Esophagus muscularis mucosa (tissue), 4 donors: Measurements from ENCODE around the gene EP400. TPM values are rescaled to one million over a fixed set of nuclear protein-coding genes. Genes with fewer than 3 reads are reported as not detected.

Source experiments
- DNase-seq: peaks from one replicate; pipeline ENCODE4 v3.0.0-alpha.2; 2017; ENCODE audit errors: extremely low spot score
- H3K27ac ChIP-seq, 4 donors: fragments of 200-600 bp; sonication (generic); replicated peaks in 1 of 4; 1 replicate in 3 of 4; 2 replicates in 1 of 4; pipeline ENCODE4 v1.5.1; 2016 to 2019; ENCODE audit warnings: mild to moderate bottlenecking in 1 of 4
- H3K27me3 ChIP-seq, 4 donors: fragments of 200-600 bp; sonication (generic); one replicate each; pipeline versions ENCODE4 v1.5.1 to v1.6.0; 2016 to 2019
- H3K36me3 ChIP-seq, 4 donors: fragments of 200-600 bp; sonication (generic); one replicate each; pipeline ENCODE4 v1.5.1; 2016 to 2019
- H3K4me1 ChIP-seq, 4 donors: fragments of 200-600 bp; sonication (generic); one replicate each; pipeline ENCODE4 v1.5.1; 2016 to 2019
- H3K4me3 ChIP-seq, 4 donors: fragments of 200-600 bp; sonication (generic); 1 replicate in 2 of 4; 2 replicates in 2 of 4; pipeline ENCODE4 v1.5.1; 2016 to 2019; ENCODE audit warnings: mild to moderate bottlenecking in 4 of 4, moderate library complexity in 1 of 4
- H3K9me3 ChIP-seq, 4 donors: fragments of 200-600 bp; sonication (generic); 1 replicate in 3 of 4; 2 replicates in 1 of 4; pipeline ENCODE4 v1.5.1; 2016 to 2019
- EP300 ChIP-seq: sonication (generic); formaldehyde crosslinking; IDR thresholded peaks from one replicate; pipeline ENCODE4 v1.6.1; 2017; ENCODE audit warnings: antibody characterized with exemption
- POLR2A ChIP-seq: fragments of 450-650 bp; IDR thresholded peaks from one replicate; pipeline ENCODE4 v1.6.1; 2017; ENCODE audit warnings: antibody characterized with exemption, moderate library complexity, mild to moderate bottlenecking, low read depth
- POLR2AphosphoS5 ChIP-seq, 2 donors: sonication (generic); formaldehyde crosslinking; IDR thresholded peaks; one replicate each; pipeline ENCODE4 v1.6.1; 2017; ENCODE audit warnings: antibody characterized with exemption in 2 of 2
- WGBS: methylation state at CpG from one replicate; pipeline ENCODE4 v1.1.5; 2018; 5-methylcytosine and 5-hydroxymethylcytosine counted together
- intact Hi-C: fragments of 100-400 bp; cut with DNase I; formaldehyde crosslinking; loops from one replicate; pipeline ENCODE4 v1.15.1; 2023
- total RNA-seq, 4 donors: library from RNA; depleted of rRNA; stranded (reverse); fragments of >200 nt; gene quantifications; one replicate each; pipeline versions ENCODE4 v1.1.0 to v1.2.1, GENCODE V29; 2016
- TF ChIP-seq, protein P1 (sequence below), 3 experiments: fragments of 200-600 bp in 2 of 3; fragments of 450-650 bp in 1 of 3; sonication (generic) in 2 of 3; IDR thresholded peaks; one replicate each; pipeline ENCODE4 v1.5.1; 2017 to 2019; ENCODE audit warnings: antibody characterized with exemption in 3 of 3, mild to moderate bottlenecking in 2 of 3, moderate library complexity in 1 of 3

EP400 gene
- total RNA-seq, 4 donors from 2014 or later = 16.9 to 31.1 (median 22.4) TPM

GRCh38 chr12:132083941-132084620 is 134.3 kb downstream of the EP400 start:
- 1% methylated on average over 21 of the region's 84 CpGs for WGBS
- DNase-seq = peak; percentile 97

DNA sequence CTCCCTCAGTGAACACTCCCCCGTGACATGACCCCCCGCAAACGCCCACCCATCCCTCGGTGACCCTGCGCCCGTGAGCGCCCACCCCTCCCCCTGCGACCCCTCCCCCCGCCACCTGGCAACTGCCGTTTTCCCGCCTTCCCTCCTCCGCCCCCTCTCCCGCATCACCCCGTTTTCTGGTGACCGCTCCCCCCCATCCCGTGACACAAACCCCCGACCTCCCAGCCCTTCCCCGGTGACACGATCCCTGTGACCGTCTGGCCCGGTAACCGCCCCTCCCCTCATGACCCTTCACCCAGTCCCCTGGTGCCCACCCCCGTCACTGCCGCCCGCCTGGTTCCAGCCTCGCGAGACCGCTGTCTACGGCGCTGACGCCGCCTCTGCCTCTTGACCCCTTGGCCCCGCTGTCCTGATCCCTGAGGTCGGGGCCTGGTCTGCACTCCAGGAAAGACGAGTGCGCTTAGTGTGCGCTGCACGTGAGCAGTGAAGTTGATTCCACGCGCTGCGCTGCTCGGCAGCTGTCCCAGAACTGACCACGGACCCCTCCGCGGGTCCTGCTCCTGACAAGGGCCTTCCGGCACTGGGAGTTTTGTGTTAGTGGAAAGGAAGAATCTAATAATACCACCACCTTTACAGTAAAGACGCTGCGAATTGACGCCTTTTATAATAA is 135.0 kb downstream of the EP400 start:
- TF ChIP-seq POLR2A (no peak), EP300 (no peak), POLR2AphosphoS5 (IDR thresholded peaks at IDR 0.05) (peak; percentile 29 to 63)
- TF ChIP-seq, protein P1, sequence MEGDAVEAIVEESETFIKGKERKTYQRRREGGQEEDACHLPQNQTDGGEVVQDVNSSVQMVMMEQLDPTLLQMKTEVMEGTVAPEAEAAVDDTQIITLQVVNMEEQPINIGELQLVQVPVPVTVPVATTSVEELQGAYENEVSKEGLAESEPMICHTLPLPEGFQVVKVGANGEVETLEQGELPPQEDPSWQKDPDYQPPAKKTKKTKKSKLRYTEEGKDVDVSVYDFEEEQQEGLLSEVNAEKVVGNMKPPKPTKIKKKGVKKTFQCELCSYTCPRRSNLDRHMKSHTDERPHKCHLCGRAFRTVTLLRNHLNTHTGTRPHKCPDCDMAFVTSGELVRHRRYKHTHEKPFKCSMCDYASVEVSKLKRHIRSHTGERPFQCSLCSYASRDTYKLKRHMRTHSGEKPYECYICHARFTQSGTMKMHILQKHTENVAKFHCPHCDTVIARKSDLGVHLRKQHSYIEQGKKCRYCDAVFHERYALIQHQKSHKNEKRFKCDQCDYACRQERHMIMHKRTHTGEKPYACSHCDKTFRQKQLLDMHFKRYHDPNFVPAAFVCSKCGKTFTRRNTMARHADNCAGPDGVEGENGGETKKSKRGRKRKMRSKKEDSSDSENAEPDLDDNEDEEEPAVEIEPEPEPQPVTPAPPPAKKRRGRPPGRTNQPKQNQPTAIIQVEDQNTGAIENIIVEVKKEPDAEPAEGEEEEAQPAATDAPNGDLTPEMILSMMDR (IDR thresholded peaks at IDR 0.05) = no peak
- Histone ChIP-seq H3K27me3 (no peaks in the 10 kb centered on the region), H3K9me3 (no peaks in the 10 kb centered on the region), H3K4me1 (peaks cover 13 to 23% (median 22%) of the 10 kb centered on the region in 4 donors), H3K4me3 (peak overlapping the region; percentile 95 to 99 (median 98)), H3K36me3 (peaks cover 0 to 10% (median 2%) of the 10 kb centered on the region in 4 donors), H3K27ac (peak overlapping the region; percentile 88 to 95 (median 93))
- WGBS = 1% methylated on average over 20 of the region's 49 CpGs
- intact Hi-C loops = loop anchor here (5.0 to 10.0 kb wide), 2 partner anchors 58 to 410 kb away; partner anchors contain the start of genes DDX51, FBRSL1 and NOC4L
- DNase-seq = no peak

More at GRCh38 chr12:132083941-132084620, 134.3 kb downstream of the EP400 start:
- H3K36me3 ChIP-seq = peaks cover 0 to 10% (median 4%) of the 10 kb centered on the region in 4 donors
- peak overlapping the region; percentile 95 to 99 (median 98) for H3K4me3 ChIP-seq
- peaks cover 13 to 23% (median 22%) of the 10 kb centered on the region in 4 donors for H3K4me1 ChIP-seq
- TF ChIP-seq, protein P1 (IDR thresholded peaks at IDR 0.05) = no peak
- peak; percentile 81 for TF ChIP-seq POLR2A
- TF ChIP-seq EP300 = no peak
- TF ChIP-seq POLR2AphosphoS5 (IDR thresholded peaks at IDR 0.05) = peak; percentile 93 to 96
- intact Hi-C loops = loop anchor here (5.0 to 10.0 kb wide), 2 partner anchors 58 to 411 kb away; partner anchors contain the start of genes DDX51, FBRSL1 and NOC4L
- no peaks in the 10 kb centered on the region for H3K27me3 ChIP-seq
- peak overlapping the region; percentile 88 to 95 (median 93) for H3K27ac ChIP-seq
- H3K9me3 ChIP-seq = no peaks in the 10 kb centered on the region

- Histone ChIP-seq H3K9me3 (no peaks in the 10 kb centered on the region), H3K27me3 (no peaks in the 10 kb centered on the region), H3K27ac (peak overlapping the region; percentile 88 to 95 (median 93)), H3K36me3 (peaks cover 0 to 10% (median 2%) of the 10 kb centered on the region in 4 donors), H3K4me3 (peak overlapping the region; percentile 95 to 99 (median 98)), H3K4me1 (peaks cover 13 to 23% (median 22%) of the 10 kb centered on the region in 4 donors)
- no peak for DNase-seq
- TF ChIP-seq POLR2A (no peak), EP300 (no peak), POLR2AphosphoS5 (IDR thresholded peaks at IDR 0.05) (no peak)
- TF ChIP-seq, protein P1 (IDR thresholded peaks at IDR 0.05) = no peak
- intact Hi-C loops = loop anchor here (10.0 kb wide), 1 partner anchor 410 kb away; the partner anchor contains the start of gene FBRSL1
- WGBS = 40% methylated on average over 6 of the region's 6 CpGs
Measured at GRCh38 chr12:132085291-132085635, 135.5 kb downstream of the EP400 start.

GRCh38 chr12:132089407-132089910 is 139.7 kb downstream of the EP400 start:
- H3K27ac ChIP-seq = no peak overlapping the region
- peaks cover 0 to 16% (median 11%) of the 10 kb centered on the region in 4 donors for H3K36me3 ChIP-seq
- H3K4me3 ChIP-seq = no peak overlapping the region
- 86% methylated on average over 4 of the region's 4 CpGs for WGBS
- no peak for TF ChIP-seq POLR2AphosphoS5 (IDR thresholded peaks at IDR 0.05)
- TF ChIP-seq, protein P1 (IDR thresholded peaks at IDR 0.05) = no peak
- no peak for TF ChIP-seq POLR2A
- TF ChIP-seq EP300 = no peak
- intact Hi-C loops = loop anchor here (10.0 kb wide), 1 partner anchor 405 kb away; the partner anchor contains the start of gene FBRSL1
- H3K4me1 ChIP-seq = peaks cover 8 to 17% (median 16%) of the 10 kb centered on the region in 4 donors
- H3K9me3 ChIP-seq = no peaks in the 10 kb centered on the region
- no peaks in the 10 kb centered on the region for H3K27me3 ChIP-seq
- DNase-seq = peak; percentile 7
